Right atrium auricular region (tissue), 2 donors: ENCODE measurements around the gene PTER. TPM values are rescaled to one million over a fixed set of nuclear protein-coding genes. Genes with fewer than 3 reads are reported as not detected.

Experiments
- DNase-seq: peaks from one replicate; pipeline ENCODE4 v3.0.0-alpha.2; 2019; ENCODE audit warnings: low spot score
- H3K27ac ChIP-seq, 2 donors: fragments of 200-600 bp; sonication (generic); 1 replicate in 1 of 2; 2 replicates in 1 of 2; pipeline ENCODE4 v1.5.1; 2016 to 2019
- H3K27me3 ChIP-seq, 2 donors: fragments of 200-600 bp; sonication (generic); one replicate each; pipeline versions ENCODE4 v1.5.1 to v1.6.0; 2017 to 2019
- H3K36me3 ChIP-seq: fragments of 200-600 bp; sonication (generic); one replicate; pipeline ENCODE4 v1.5.1; 2016
- H3K4me1 ChIP-seq, 2 donors: fragments of 200-600 bp; sonication (generic); one replicate each; pipeline versions ENCODE4 v1.5.1 to v1.6.0; 2017 to 2019
- H3K4me3 ChIP-seq, 2 donors: fragments of 200-600 bp; sonication (generic); 1 replicate in 1 of 2; 2 replicates in 1 of 2; pipeline ENCODE4 v1.5.1; 2017 to 2019; ENCODE audit warnings: mild to moderate bottlenecking in 1 of 2, moderate library complexity in 1 of 2
- H3K9me3 ChIP-seq, 2 donors: fragments of 200-600 bp; sonication (generic); one replicate each; pipeline ENCODE4 v1.5.1; 2019
- CTCF ChIP-seq, 2 donors: fragments of 200-600 bp; sonication (generic); IDR thresholded peaks; one replicate each; pipeline ENCODE4 v1.5.1; 2019; ENCODE audit warnings: antibody characterized with exemption in 2 of 2
- total RNA-seq, 2 donors: library from RNA; depleted of rRNA; stranded (reverse); fragments of >200 nt; gene quantifications; one replicate each; pipeline ENCODE4 v1.1.0, GENCODE V29; 2016

Gene PTER
- total RNA-seq, 2 donors from 2014 or later: 7.5 to 15.2 TPM

- Histone ChIP-seq H3K27ac (no peak overlapping the region), H3K4me1 (peaks cover 0 to 5% of the 10 kb centered on the region in 2 donors), H3K36me3 (peaks cover 11% of the 10 kb centered on the region), H3K4me3 (no peak overlapping the region), H3K27me3 (no peaks in the 10 kb centered on the region), H3K9me3 (no peaks in the 10 kb centered on the region)
- no peak for TF ChIP-seq CTCF (IDR thresholded peaks at IDR 0.05)
- DNase-seq: no peak
These were observed 55.1 kb downstream of the PTER start for GRCh38 chr10:16491933-16492332.

- Histone ChIP-seq H3K27me3 (no peaks in the 10 kb centered on the region), H3K4me3 (no peak overlapping the region), H3K36me3 (no peaks in the 10 kb centered on the region), H3K4me1 (peaks cover 0 to 5% of the 10 kb centered on the region in 2 donors), H3K27ac (no peak overlapping the region), H3K9me3 (no peaks in the 10 kb centered on the region)
- DNase-seq: no peak
- TF ChIP-seq CTCF (IDR thresholded peaks at IDR 0.05): no peak
These were observed 57.2 kb downstream of the PTER start for GRCh38 chr10:16493884-16494536.

- H3K4me3 ChIP-seq: no peak overlapping the region
- H3K36me3 ChIP-seq: no peaks in the 10 kb centered on the region
- H3K4me1 ChIP-seq: no peaks in the 10 kb centered on the region
- H3K27ac ChIP-seq: no peak overlapping the region
- TF ChIP-seq CTCF (IDR thresholded peaks at IDR 0.05): no peak
- DNase-seq: no peak
- H3K27me3 ChIP-seq: no peaks in the 10 kb centered on the region
- H3K9me3 ChIP-seq: no peaks in the 10 kb centered on the region
These were observed 61.1 kb downstream of the PTER start for GRCh38 chr10:16497911-16498310.

GRCh38 chr10:16505161-16505560 lies 68.4 kb downstream of the PTER start:
- no peak for TF ChIP-seq CTCF (IDR thresholded peaks at IDR 0.05)
- no peak overlapping the region for H3K4me3 ChIP-seq

GRCh38 chr10:16509996-16510395 lies 73.2 kb downstream of the PTER start:
- Histone ChIP-seq H3K4me1 (no peaks in the 10 kb centered on the region), H3K4me3 (no peak overlapping the region), H3K27me3 (no peaks in the 10 kb centered on the region), H3K9me3 (no peaks in the 10 kb centered on the region), H3K36me3 (no peaks in the 10 kb centered on the region), H3K27ac (no peak overlapping the region)
- TF ChIP-seq CTCF (IDR thresholded peaks at IDR 0.05): no peak
- no peak for DNase-seq

More at GRCh38 chr10:16505161-16505560, 68.4 kb downstream of the PTER start:
- Histone ChIP-seq H3K9me3 (no peaks in the 10 kb centered on the region), H3K36me3 (no peaks in the 10 kb centered on the region), H3K27ac (no peak overlapping the region), H3K27me3 (no peaks in the 10 kb centered on the region), H3K4me1 (no peaks in the 10 kb centered on the region)
- DNase-seq: no peak

GRCh38 chr10:16510843-16511242 lies 74.0 kb downstream of the PTER start:
- no peak for TF ChIP-seq CTCF (IDR thresholded peaks at IDR 0.05)
- no peak for DNase-seq
- H3K4me3 ChIP-seq: no peak overlapping the region
- H3K36me3 ChIP-seq: no peaks in the 10 kb centered on the region
- no peaks in the 10 kb centered on the region for H3K9me3 ChIP-seq
- no peaks in the 10 kb centered on the region for H3K4me1 ChIP-seq
- no peak overlapping the region for H3K27ac ChIP-seq
- no peaks in the 10 kb centered on the region for H3K27me3 ChIP-seq
